Measurements from ENCODE around the gene MDH1.
"Not testable (repeated sequence)": the region's sequence is repeated elsewhere in the genome, so short reads cannot be mapped to it uniquely, and the experiment has no call there.

The MDH1 gene

GRCh38 chr2:63589148-63589958 lies 590 bp downstream of the MDH1 start:
- no peak for DNase-seq (ENCODE audit: low read depth)

DNA sequence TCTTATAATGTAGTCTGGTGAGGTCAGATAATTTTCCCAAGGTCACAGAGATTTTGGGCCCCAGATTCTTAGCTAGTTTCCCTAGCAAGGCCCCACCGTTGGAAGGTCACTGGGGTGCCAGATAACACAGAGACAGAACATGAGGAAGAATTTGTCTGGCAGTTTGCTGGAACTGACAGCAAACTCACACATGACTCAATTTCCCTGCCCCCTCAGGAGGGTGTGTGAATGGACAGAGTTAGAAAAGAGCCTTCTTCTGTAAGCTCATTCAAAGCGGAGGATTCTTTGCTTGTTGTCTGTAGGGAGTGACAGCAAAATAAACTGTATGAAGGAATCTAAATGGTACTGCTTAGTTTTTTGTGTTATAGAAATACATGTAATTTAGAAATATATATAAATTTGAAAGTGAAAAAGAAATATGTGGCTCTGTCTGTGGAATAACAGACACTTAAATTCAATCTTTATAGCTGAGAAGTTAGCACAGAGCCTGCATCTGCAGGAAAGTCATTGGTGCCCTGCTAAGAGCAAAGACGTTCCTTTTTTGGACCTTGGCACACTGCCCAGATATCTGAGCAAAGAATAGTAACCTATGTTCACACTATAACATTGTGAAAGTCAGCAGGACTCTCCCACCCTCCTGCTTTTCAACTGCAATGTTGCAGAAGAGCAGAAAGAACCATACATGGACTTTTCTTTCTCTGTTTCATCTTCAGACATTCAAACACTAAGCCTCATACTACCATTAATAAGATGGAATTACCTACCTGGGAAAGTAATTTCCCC lies 2.1 kb downstream of the MDH1 start:
- no peak for DNase-seq (ENCODE audit: low read depth)

- DNase-seq (ENCODE audit: low read depth): no peak
Measured at GRCh38 chr2:63591566-63592175, 2.9 kb downstream of the MDH1 start.

GRCh38 chr2:63594660-63595059 lies 5.9 kb downstream of the MDH1 start:
- DNase-seq (ENCODE audit: low read depth): no peak

GRCh38 chr2:63596401-63596883 lies 7.7 kb downstream of the MDH1 start:
- DNase-seq (ENCODE audit: low read depth): no peak

DNA sequence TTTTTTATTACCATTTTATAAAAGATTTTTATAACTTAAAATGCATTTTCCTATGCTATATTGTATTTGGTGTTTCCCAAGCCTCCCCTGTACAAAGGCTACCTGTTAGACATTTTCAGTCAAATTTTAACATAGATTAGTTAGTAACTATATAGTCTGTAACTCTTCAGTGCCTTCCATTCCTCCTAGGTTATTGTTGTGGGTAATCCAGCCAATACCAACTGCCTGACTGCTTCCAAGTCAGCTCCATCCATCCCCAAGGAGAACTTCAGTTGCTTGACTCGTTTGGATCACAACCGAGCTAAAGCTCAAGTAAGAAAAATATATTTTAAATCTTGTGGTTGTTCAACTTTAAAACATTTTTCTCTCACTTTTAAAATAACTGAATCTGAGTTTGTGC lies 10.2 kb downstream of the MDH1 start:
- no peak for DNase-seq (ENCODE audit: low read depth)

DNA sequence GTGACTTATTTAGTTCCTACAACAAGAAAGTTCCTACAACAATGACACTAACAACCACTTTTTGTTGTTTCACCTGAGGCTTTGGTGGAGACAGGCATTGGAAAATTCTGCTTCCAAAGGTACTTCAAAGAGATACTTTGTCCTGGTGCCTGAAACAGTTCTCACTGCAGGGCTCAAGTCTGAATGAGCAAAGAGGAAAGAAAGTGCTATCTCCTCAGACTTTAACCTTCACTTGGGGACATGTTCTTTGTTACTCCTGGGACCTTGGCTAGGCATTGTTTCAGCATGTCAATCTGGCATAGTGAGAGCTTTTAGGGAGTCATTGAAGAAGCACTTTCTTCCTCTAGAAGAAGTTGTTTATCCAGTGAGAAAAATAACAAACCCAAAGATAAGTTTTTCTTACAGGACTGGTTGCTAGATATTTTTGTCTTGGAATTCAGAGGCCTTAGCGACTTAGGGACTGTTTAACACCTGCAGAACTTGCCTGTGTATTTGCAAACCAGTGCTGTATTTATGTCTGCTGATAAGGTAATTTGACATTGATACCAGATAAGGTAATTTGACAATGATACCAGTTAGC lies 12.2 kb downstream of the MDH1 start:
- DNase-seq (ENCODE audit: low read depth): no peak

DNA sequence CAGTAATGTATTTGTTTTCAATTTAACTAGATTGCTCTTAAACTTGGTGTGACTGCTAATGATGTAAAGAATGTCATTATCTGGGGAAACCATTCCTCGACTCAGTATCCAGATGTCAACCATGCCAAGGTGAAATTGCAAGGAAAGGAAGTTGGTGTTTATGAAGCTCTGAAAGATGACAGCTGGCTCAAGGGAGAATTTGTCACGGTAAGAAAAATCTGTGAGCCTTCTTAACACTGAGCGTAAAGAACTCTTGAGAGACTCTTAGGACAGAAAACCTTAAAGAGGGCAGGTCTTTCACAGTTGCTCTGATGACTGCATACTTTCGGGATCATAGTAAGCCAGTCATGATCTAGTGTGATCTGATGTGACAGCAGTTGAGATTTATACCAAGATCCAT lies 15.9 kb downstream of the MDH1 start:
- DNase-seq (ENCODE audit: low read depth): no peak

- not testable (repeated sequence) for DNase-seq (ENCODE audit: low read depth)
Measured at GRCh38 chr2:63608865-63609264, 20.1 kb downstream of the MDH1 start.

- DNase-seq (ENCODE audit: low read depth): no peak
Measured at GRCh38 chr2:63610525-63610924, 21.8 kb downstream of the MDH1 start.

DNA sequence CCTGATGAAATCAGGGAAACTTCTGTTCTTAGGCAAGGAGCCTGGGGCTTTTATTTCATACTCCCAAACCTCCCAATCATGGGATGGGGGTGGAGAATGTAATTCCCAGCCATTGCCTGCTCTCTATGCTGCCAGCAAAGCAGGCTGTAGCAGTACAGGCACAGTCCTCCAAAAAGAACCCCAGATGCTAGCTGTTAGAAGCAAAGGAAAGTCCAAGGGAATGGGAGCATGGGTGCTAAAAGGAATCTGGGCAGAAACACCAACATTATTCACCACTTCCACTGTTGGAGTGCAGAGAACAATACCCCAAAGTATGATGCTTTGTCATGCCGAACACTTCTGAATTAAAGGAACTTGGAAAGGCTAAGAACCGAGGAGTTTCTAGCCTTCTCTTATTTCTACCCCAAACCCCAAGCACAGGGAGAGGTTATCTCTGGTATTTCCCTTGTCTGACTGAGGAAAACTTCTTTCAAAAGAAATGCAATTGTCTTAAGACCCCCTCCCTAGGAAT lies 24.7 kb downstream of the MDH1 start:
- DNase-seq (ENCODE audit: low read depth): no peak

GRCh38 chr2:63614448-63614968 lies 25.7 kb downstream of the MDH1 start:
- no peak for DNase-seq (ENCODE audit: low read depth)

DNA sequence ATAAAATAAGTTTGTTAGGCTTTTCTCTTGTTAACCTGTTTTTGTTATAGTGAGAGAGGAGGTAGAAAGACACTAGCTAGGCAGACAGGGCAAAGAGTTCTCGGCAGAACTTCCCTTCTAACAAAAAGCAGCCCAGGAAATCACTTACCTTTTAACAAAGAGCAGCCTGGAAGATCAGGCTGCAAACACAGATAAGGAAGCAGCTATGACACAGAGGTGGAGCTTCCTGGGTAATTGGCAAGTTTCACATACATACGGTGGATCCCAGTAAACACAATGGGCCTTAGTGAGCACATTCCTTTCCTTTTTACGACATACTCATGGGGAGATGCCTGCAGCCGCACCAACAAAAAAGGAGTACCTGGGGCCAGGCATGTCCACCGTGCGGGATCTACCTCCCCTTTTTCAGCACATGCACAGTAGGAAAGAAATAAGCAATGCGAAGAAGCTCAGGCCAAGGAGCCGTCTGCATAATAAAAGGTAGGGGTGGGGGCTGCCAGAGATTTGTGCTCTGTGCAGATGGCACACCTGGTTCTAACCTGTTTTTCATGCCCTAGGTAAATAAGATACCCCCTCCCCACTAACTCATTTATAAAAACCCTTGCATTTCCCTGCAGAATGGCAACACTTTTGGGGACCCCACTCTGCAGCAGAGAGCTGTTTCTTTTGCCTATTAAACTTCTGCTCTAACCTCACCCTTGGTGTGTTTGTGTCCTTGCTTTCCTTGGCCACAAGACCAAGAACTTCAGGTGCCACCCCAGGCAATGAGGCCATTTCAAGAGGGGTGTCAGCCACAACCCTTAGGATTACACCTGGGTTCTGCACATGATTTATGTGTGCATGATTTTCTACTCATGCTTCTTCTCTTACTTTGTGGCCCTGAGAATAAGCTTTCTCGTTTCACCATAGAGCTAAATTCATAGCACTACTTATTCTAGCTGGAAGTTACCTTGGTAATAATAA lies 26.5 kb downstream of the MDH1 start:
- DNase-seq (ENCODE audit: low read depth): no peak

GRCh38 chr2:63617366-63617765 lies 28.6 kb downstream of the MDH1 start:
- DNase-seq (ENCODE audit: low read depth): no peak

DNA sequence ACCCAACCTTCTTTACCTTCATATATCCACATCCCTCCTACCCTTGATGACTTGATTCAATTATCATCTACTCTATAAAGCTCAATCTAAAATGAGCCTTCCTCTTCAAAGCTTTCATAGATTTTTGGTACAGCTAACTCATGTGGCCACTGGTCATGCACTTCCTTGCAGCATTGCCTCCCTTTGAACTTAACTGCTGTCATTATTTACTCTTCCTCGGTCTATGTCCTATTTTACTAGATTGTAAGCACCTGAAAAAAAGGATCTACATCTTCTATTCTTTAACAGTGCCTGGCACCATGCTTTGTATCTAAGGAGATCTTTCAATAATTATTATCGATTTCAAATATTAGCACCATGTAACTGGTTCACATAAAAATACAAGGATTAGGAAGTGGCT lies 30.6 kb downstream of the MDH1 start:
- DNase-seq (ENCODE audit: low read depth): no peak

GRCh38 chr2:63622751-63623150 lies 34.0 kb downstream of the MDH1 start:
- no peak for DNase-seq (ENCODE audit: low read depth)

DNA sequence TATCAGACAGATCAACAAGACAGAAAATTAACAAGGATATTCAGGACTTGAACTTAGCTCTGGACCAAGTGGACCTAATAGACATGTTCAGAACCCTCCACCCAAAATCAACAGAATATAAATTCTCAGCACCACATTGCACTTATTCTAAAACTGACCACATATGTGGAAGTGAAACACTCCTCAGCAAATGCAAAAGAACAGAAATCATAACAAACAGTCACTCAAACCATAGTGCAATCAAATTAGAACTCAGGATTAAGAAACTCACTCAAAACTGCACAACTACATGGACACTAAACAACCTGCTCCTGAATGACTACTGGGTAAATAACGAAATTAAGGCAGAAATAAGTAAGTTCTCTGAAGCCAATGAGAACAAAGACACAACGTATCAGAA lies 35.0 kb downstream of the MDH1 start:
- DNase-seq (ENCODE audit: low read depth): not testable (repeated sequence)

DNA sequence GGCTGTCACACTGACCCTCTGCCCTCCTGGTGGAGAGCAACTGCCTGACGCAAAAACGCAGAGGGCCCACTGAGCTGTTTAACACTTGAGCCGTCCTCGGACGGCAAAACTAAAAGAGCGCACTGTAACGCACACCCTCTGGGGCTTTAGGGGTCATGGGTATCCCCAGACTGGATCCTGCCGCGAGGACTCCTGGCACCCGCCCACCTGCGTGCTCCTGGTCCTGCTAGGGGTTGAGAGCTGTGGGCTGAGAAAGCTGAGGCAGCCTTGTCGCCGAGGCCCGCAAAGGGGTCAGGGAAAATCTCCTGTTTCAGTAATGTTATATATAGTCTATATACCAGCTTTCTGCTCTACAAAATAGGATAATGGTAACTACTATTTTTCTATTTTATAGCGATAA lies 39.1 kb downstream of the MDH1 start:
- no peak for DNase-seq (ENCODE audit: low read depth)

DNA sequence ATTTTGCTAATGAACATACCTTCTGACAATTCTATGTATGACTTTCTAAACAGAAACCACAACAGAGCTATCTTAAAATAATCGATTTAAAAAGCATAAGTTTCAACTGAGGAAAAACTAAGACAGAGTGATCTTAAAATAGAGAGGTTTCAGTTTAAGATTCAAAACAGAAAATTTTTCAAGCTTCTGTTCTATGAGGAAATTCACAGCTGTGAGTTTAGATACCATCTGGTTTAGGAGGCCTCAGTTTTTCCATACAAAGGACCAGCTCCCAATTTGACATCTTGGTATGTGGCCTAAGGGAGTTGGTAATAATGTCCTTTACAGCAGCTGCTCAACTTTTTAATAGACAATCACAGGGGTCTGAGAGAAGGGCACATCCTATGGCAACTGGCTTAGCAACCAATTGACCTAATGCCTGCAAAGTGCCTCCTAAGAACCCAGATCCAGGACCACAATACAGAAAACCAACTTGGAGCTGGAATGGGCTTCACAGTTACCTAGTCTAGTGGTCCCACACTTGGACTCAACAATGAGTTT lies 39.7 kb downstream of the MDH1 start:
- no peak for DNase-seq (ENCODE audit: low read depth)

DNA sequence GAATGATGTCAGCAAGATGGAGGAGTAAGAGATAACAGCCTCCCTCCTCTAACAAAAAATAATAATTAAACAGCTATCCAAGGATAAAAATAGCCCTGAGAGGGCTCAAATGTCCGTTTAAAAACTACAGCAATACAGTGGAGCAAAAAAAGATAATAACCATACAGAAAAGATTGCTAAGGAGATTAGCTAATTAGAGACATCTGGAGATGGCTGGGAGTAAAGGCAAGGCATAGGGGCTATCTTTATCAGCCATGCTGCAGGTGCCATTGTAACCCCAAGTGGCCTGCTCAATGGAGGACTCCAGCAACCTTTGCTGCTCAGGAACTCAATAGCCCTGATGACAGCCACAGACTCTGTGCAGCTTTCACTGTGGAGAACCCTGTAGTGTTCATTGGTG lies 42.7 kb downstream of the MDH1 start:
- DNase-seq (ENCODE audit: low read depth): no peak

DNA sequence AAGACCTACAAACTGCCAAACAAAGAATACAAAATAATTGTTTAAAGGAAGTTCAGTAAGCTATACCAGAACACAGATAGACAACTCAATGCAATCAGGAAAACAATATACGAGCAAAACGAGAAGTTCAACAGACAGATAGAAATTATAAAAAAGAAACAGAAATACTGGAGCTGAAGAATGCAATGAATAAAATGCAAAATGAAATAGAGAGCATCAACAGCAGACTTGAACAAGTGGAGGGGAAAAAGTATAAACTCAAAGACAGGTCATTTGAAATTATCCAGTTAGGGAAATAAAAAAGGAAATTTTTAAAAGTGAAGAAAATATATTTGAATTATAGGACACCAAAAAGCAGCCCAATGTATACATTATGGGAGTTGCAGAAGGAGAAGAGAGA lies 43.6 kb downstream of the MDH1 start:
- DNase-seq (ENCODE audit: low read depth): no peak
